ENCODE data around the gene IZUMO4.

IZUMO4 gene

GRCh38 chr19:2097203-2097885 is 629 bp downstream of the IZUMO4 start:
- H3K36me3 Mint-ChIP-seq (ENCODE audit: low read depth), result peaks cover 14% of the 10 kb centered on the region

GRCh38 chr19:2097886-2098327 is 1.2 kb downstream of the IZUMO4 start:
- Mint-ChIP-seq H3K36me3 (ENCODE audit: low read depth) (peaks cover 14% of the 10 kb centered on the region), H3K9me3 (no peaks in the 10 kb centered on the region), H3K4me1 (peaks cover 12% of the 10 kb centered on the region), H3K27me3 (ENCODE audit: low read depth) (no peaks in the 10 kb centered on the region), H3K4me3 (no peak overlapping the region), H3K27ac (no peak overlapping the region)
- TF ChIP-seq CTCF (IDR thresholded peaks at IDR 0.05; ENCODE audit: unreplicated experiment in 3 of 3), result no peak

More at GRCh38 chr19:2097203-2097885, 629 bp downstream of the IZUMO4 start:
- Mint-ChIP-seq H3K9me3 (no peaks in the 10 kb centered on the region), H3K4me1 (peaks cover 12% of the 10 kb centered on the region), H3K4me3 (peak overlapping the region; percentile 79 to 81 (median 80)), H3K27ac (peak overlapping the region in 2 of 3 experiments; percentile 52 to 61), H3K27me3 (ENCODE audit: low read depth) (no peaks in the 10 kb centered on the region)
- no peak for TF ChIP-seq CTCF (IDR thresholded peaks at IDR 0.05; ENCODE audit: unreplicated experiment in 3 of 3)

- Mint-ChIP-seq H3K4me3 (no peak overlapping the region), H3K27me3 (ENCODE audit: low read depth) (no peaks in the 10 kb centered on the region), H3K9me3 (no peaks in the 10 kb centered on the region), H3K27ac (no peak overlapping the region), H3K36me3 (ENCODE audit: low read depth) (peaks cover 26% of the 10 kb centered on the region), H3K4me1 (peaks cover 11% of the 10 kb centered on the region)
- no peak for TF ChIP-seq CTCF (IDR thresholded peaks at IDR 0.05; ENCODE audit: unreplicated experiment in 3 of 3)
Observed at GRCh38 chr19:2099054-2099501, 2.4 kb downstream of the IZUMO4 start.

- H3K4me1 Mint-ChIP-seq, result peaks cover 4% of the 10 kb centered on the region
- H3K9me3 Mint-ChIP-seq, result no peaks in the 10 kb centered on the region
- H3K36me3 Mint-ChIP-seq (ENCODE audit: low read depth), result peaks cover 31% of the 10 kb centered on the region
- H3K4me3 Mint-ChIP-seq, result no peak overlapping the region
- no peaks in the 10 kb centered on the region for H3K27me3 Mint-ChIP-seq (ENCODE audit: low read depth)
- no peak overlapping the region for H3K27ac Mint-ChIP-seq
- no peak for TF ChIP-seq CTCF (IDR thresholded peaks at IDR 0.05; ENCODE audit: unreplicated experiment in 3 of 3)
Observed at GRCh38 chr19:2099937-2100718, 3.4 kb downstream of the IZUMO4 start.

- peaks cover 37% of the 10 kb centered on the region for H3K36me3 Mint-ChIP-seq (ENCODE audit: low read depth)
- peaks cover 4% of the 10 kb centered on the region for H3K4me1 Mint-ChIP-seq
- no peaks in the 10 kb centered on the region for H3K27me3 Mint-ChIP-seq (ENCODE audit: low read depth)
- no peak overlapping the region for H3K27ac Mint-ChIP-seq
- no peak for TF ChIP-seq CTCF (IDR thresholded peaks at IDR 0.05; ENCODE audit: unreplicated experiment in 3 of 3)
- no peak overlapping the region for H3K4me3 Mint-ChIP-seq
- no peaks in the 10 kb centered on the region for H3K9me3 Mint-ChIP-seq
Observed at GRCh38 chr19:2100719-2101061, 4.0 kb downstream of the IZUMO4 start.
